Measurements from ENCODE around the gene SYN1. TPM values are rescaled to one million over a fixed set of nuclear protein-coding genes. Genes with fewer than 3 reads are reported as not detected.
A peak's percentile ranks its signal among the peaks of the same experiment; 100 is the strongest.

The SYN1 gene
- total RNA-seq, 1 donor from 2014 or later = 2.7 TPM

DNA sequence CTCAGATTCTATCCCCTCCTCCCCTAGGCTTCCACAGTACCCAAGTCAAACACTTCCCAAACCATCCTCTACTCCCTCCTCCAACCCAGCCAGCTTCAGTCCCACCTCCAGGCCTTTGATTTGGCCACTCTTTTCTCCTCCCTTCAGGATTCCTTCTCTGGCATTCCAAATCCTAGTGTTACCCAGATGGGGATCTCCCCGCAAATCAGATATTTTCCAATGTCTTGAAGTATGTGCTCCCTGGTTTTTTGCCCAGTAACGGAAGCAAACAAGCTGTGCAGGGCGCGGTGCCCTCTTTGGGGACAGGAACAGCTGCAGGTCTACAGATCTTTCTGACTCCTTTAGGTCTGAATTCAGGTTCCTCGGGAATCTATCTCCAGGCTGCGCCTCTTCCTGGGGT, 2.2 kb upstream of the SYN1 start:
- no peak overlapping the region for H3K27ac ChIP-seq
- H3K36me3 ChIP-seq = no peaks in the 10 kb centered on the region
- H3K9me3 ChIP-seq = no peaks in the 10 kb centered on the region
- DNase-seq (ENCODE audit: extremely low spot score in 2 of 2) = peak; percentile 43 to 58
- H3K27me3 ChIP-seq = no peaks in the 10 kb centered on the region
- peaks cover 4% of the 10 kb centered on the region for H3K4me1 ChIP-seq
- TF ChIP-seq, protein P1, sequence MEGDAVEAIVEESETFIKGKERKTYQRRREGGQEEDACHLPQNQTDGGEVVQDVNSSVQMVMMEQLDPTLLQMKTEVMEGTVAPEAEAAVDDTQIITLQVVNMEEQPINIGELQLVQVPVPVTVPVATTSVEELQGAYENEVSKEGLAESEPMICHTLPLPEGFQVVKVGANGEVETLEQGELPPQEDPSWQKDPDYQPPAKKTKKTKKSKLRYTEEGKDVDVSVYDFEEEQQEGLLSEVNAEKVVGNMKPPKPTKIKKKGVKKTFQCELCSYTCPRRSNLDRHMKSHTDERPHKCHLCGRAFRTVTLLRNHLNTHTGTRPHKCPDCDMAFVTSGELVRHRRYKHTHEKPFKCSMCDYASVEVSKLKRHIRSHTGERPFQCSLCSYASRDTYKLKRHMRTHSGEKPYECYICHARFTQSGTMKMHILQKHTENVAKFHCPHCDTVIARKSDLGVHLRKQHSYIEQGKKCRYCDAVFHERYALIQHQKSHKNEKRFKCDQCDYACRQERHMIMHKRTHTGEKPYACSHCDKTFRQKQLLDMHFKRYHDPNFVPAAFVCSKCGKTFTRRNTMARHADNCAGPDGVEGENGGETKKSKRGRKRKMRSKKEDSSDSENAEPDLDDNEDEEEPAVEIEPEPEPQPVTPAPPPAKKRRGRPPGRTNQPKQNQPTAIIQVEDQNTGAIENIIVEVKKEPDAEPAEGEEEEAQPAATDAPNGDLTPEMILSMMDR (IDR thresholded peaks at IDR 0.05) = no peak
- no peak for TF ChIP-seq POLR2A (IDR thresholded peaks at IDR 0.05)
- no peak for TF ChIP-seq POLR2AphosphoS5 (IDR thresholded peaks at IDR 0.05; ENCODE audit: insufficient read depth in 1 of 2, low read depth in 1 of 2)
- no peak overlapping the region for H3K4me3 ChIP-seq
- intact Hi-C loops (cut with DNase I) = no loop called here

DNA sequence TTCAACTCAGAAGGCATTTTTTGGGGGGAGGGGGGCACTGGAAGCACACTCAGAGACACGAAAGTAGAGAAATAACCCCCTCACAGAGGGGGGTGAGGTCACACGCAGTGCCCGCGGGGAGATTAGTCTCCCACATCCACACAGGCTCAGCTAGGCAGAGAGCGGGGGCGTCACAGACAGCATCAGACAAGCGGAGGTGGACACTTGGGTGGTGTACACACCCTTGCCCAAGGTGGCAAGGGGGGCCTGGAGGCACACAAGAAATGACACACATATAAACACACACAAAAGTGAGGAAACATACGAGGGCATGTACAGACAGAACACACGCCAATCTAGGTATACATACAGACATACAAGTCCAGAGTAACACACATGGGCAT, 637 bp upstream of the SYN1 start:
- DNase-seq (ENCODE audit: extremely low spot score in 2 of 2) = peak; percentile 40 to 60
- Histone ChIP-seq H3K9me3 (no peaks in the 10 kb centered on the region), H3K27me3 (no peaks in the 10 kb centered on the region), H3K36me3 (no peaks in the 10 kb centered on the region), H3K27ac (no peak overlapping the region), H3K4me3 (no peak overlapping the region), H3K4me1 (peaks cover 4% of the 10 kb centered on the region)
- intact Hi-C loops (cut with DNase I) = no loop called here
- TF ChIP-seq POLR2AphosphoS5 (IDR thresholded peaks at IDR 0.05; ENCODE audit: insufficient read depth in 1 of 2, low read depth in 1 of 2) = no peak
- TF ChIP-seq, protein P1 (IDR thresholded peaks at IDR 0.05) = no peak
- no peak for TF ChIP-seq POLR2A (IDR thresholded peaks at IDR 0.05)

DNA sequence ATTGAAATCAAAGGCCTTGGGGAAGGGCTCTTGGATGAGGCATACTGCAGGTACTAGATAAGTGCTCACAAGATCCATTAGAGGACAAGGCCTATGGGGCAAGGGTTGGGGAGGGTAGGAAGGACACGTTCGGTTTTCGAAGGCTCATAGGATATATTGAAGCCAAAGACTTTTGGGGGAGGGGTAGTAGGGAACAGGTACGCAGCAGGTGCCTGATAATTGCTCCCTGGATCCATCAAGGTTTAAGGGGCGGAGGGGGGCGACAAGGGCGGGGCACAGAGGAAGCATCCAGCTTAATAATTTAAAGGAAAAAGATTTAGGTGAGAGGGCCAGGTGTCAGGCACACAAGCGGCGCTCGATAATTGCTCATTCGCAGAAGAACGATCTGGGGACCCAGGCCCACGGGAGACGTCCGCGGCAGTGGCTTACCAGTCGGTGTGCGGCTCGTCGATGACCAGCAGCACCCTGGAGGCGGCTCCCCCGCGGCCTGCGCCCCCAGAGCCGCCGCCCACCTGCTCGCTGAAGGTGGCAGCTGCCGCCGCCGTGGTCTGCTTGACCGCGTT, 653 bp downstream of the SYN1 start:
- Histone ChIP-seq H3K27me3 (no peaks in the 10 kb centered on the region), H3K9me3 (no peaks in the 10 kb centered on the region), H3K36me3 (no peaks in the 10 kb centered on the region), H3K4me3 (peak overlapping the region in 1 of 2 donors; percentile 32), H3K27ac (no peak overlapping the region), H3K4me1 (peaks cover 4% of the 10 kb centered on the region)
- TF ChIP-seq POLR2AphosphoS5 (IDR thresholded peaks at IDR 0.05; ENCODE audit: insufficient read depth in 1 of 2, low read depth in 1 of 2) = no peak
- TF ChIP-seq, protein P1 (IDR thresholded peaks at IDR 0.05) = no peak
- no peak for TF ChIP-seq POLR2A (IDR thresholded peaks at IDR 0.05)
- intact Hi-C loops (cut with DNase I) = no loop called here
- peak; percentile 25 to 76 for DNase-seq (ENCODE audit: extremely low spot score in 2 of 2)

DNA sequence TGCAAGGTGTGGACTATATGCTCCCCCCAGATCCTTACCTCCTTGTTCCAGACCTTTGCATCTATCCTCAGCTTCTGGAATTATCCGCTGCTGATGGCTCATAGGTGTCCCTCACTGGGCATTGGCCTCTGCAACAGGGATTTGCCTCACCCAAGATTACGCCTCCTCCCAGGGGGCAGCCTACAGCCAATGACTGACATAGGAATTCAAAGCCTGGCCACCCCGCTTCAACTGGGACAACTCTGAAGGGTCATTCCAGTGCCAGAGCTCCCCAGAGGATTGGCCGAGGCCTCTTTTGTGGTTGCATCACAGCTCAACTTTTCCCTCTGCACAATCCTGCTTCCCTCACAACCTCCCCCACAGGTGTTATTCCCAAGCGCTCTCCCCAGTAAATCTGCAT, 5.0 kb downstream of the SYN1 start:
- Histone ChIP-seq H3K27ac (no peak overlapping the region), H3K4me1 (peaks cover 4% of the 10 kb centered on the region), H3K36me3 (no peaks in the 10 kb centered on the region), H3K27me3 (no peaks in the 10 kb centered on the region), H3K9me3 (no peaks in the 10 kb centered on the region), H3K4me3 (no peak overlapping the region)
- DNase-seq (ENCODE audit: extremely low spot score in 2 of 2) = peak in 1 of 2 donors; percentile 61
- intact Hi-C loops (cut with DNase I) = no loop called here
- TF ChIP-seq POLR2AphosphoS5 (IDR thresholded peaks at IDR 0.05; ENCODE audit: insufficient read depth in 1 of 2, low read depth in 1 of 2) = no peak
- no peak for TF ChIP-seq POLR2A (IDR thresholded peaks at IDR 0.05)
- TF ChIP-seq, protein P1 (IDR thresholded peaks at IDR 0.05) = no peak

DNA sequence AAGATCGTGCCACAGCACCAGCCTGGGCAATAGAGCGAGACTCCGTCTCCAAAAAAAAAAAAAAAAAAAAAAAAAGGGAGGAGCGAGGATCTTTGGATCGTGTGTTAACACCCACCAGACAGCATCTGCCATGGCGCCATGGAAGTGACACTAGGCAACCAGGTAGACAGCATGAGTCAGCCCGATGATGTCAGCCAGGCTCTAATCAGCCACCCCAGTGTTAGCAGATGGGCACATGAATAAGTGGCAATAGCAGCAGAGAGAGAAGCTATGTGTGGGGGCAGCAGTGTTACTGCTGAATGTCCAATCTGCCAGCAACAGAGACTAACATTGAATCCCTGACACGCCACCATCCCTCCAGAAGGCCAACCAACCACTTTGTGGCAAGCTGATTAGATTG, 6.6 kb downstream of the SYN1 start:
- peak in 1 of 2 donors; percentile 49 for DNase-seq (ENCODE audit: extremely low spot score in 2 of 2)
- Histone ChIP-seq H3K27ac (no peak overlapping the region), H3K4me1 (no peaks in the 10 kb centered on the region), H3K9me3 (no peaks in the 10 kb centered on the region), H3K27me3 (no peaks in the 10 kb centered on the region), H3K36me3 (no peaks in the 10 kb centered on the region), H3K4me3 (no peak overlapping the region)
- intact Hi-C loops (cut with DNase I) = no loop called here
- TF ChIP-seq, protein P1 (IDR thresholded peaks at IDR 0.05) = no peak
- TF ChIP-seq POLR2AphosphoS5 (IDR thresholded peaks at IDR 0.05; ENCODE audit: insufficient read depth in 1 of 2, low read depth in 1 of 2) (no peak), POLR2A (IDR thresholded peaks at IDR 0.05) (no peak)

Measured in vagina (tissue), 2 donors.